Psoas muscle (tissue), 8 donors: ENCODE results near the gene KIF18A. TPM values are rescaled to one million over a fixed set of nuclear protein-coding genes. Genes with fewer than 3 reads are reported as not detected.

Source experiments
- ATAC-seq, 4 donors: fragments of 200-7000 bp; cut with Tn5 transposase; one replicate each; pipeline ENCODE4 v1.9.1; 2020; ENCODE audit warnings: moderate library complexity in 3 of 4, mild to moderate bottlenecking in 2 of 4
- DNase-seq, 2 donors: peaks; one replicate each; pipeline ENCODE4 v3.0.0-alpha.2; 2020
- H3K27ac ChIP-seq: fragments of 200-600 bp; one replicate; pipeline ENCODE4 v1.8.0; 2022
- H3K27me3 ChIP-seq, 3 donors: fragments of 200-600 bp in 1 of 3; one replicate each; pipeline versions ENCODE4 v1.6.1 to v1.8.0; 2013 to 2022; ENCODE audit warnings: low read length in 2 of 3, mild to moderate bottlenecking in 2 of 3, moderate library complexity in 1 of 3; ENCODE audit not compliant: insufficient read depth in 3 of 3
- H3K36me3 ChIP-seq, 2 donors: fragments of 200-600 bp in 1 of 2; one replicate each; pipeline versions ENCODE4 v1.6.1 to v1.8.0; 2013 to 2022; ENCODE audit warnings: low read depth in 1 of 2, mild to moderate bottlenecking in 1 of 2, moderate library complexity in 1 of 2; ENCODE audit not compliant: insufficient read depth in 1 of 2
- H3K4me1 ChIP-seq: fragments of 200-600 bp; one replicate; pipeline ENCODE4 v1.8.0; 2022
- H3K4me3 ChIP-seq: fragments of 200-600 bp; one replicate; pipeline ENCODE4 v1.8.0; 2022; ENCODE audit warnings: mild to moderate bottlenecking
- H3K9me3 ChIP-seq: fragments of 200-600 bp; one replicate; pipeline ENCODE4 v1.8.0; 2022
- CTCF ChIP-seq: fragments of 200-600 bp; IDR thresholded peaks from one replicate; pipeline ENCODE4 v1.8.0; 2022; ENCODE audit warnings: antibody characterized with exemption
- WGBS, 3 donors: extraction: QIAGEN DNeasy Blood & Tissue Kit; methylation state at CpG; one replicate each; pipeline versions ENCODE4 v1.1.6 to v1.1.7; 2013; 5-methylcytosine and 5-hydroxymethylcytosine counted together
- intact Hi-C, 2 donors: fragments of 100-400 bp; cut with DNase I; formaldehyde crosslinking; loops; one replicate each; pipeline versions ENCODE4 v1.11.0 to v1.14.2; 2022
- polyA plus RNA-seq, 3 donors: library from polyadenylated mRNA; stranded (reverse); fragments of 200-250 nt; gene quantifications; one replicate each; pipeline ENCODE4 v1.2.3, GENCODE V29; 2013
- total RNA-seq, 4 donors: library from RNA; stranded (reverse); fragmentation: NEBNext Ultra II Directional in 2 of 4; extraction: Animal tissue kit (Norgen Biotek cat#: 25700) in 2 of 4; gene quantifications; one replicate each; pipeline versions ENCODE4 v1.2.1 to v1.2.4, GENCODE V29; 2021 to 2023
- donor health status: healthy with polysubstance abuse.
- donor health status: DM: no; HTN: no; CAD: no; lungs with moderate emphysema.
- donor health status: Bipolar disorder and iron deficiency.
- donor health status: healthy.
- donor health status: DM: yes; HTN: yes; CAD: no.
- donor health status: DM: no; HTN: no; CAD: no.
- donor health status: DM: no; HTN: no; CAD: no.
- donor health status: DM: yes; HTN: yes; CAD: no.

KIF18A gene
- total and polyA plus RNA-seq, 7 donors: 0.15 to 0.53 (median 0.46) TPM; not detected in 2

DNA sequence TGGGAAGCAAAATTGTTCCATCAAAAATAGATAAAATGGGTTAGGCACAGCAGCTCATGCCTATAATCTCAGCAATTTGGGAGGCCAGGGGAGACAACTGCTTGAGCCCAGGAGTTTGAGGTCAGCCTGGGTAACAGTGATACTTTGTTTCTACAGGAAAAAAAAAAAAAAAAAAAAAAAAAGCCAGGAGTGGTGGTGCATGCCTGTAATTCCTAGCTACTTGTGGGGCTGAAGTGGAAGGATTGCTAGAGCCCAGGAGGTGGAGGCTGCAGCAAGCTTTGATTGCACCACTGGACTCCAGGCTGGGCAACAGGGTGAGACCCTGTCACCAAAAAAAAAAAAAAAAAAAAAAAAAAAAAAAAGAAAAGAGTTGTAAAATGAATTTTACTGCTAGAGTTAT, 49.6 kb downstream of the KIF18A start:
- H3K4me1 ChIP-seq: no peaks in the 10 kb centered on the region
- no peaks in the 10 kb centered on the region for H3K9me3 ChIP-seq
- intact Hi-C loops: no loop called here
- H3K27ac ChIP-seq: no peak overlapping the region
- ATAC-seq: no peak
- no peak for TF ChIP-seq CTCF
- no peaks in the 10 kb centered on the region for H3K27me3 ChIP-seq
- DNase-seq: no peak
- H3K4me3 ChIP-seq: no peak overlapping the region
- no peaks in the 10 kb centered on the region for H3K36me3 ChIP-seq

DNA sequence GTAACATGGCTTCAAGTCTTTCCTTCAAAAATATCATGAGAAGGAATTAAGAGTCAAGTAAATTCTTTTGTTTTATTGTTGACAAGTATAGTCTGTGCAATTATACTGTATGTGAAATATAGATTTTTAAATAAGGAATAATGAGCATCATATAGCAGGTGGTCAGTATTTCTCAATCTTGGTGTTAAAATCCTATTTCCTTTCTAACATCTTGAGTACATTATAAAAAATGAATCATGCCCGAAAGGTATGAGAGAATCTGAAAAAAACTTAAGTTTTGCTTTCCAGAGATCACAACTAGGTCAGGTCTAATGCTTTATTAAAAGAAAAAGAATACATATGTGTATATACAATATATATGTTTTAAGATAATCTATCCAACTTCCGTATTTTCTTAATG, 53.1 kb downstream of the KIF18A start:
- no peaks in the 10 kb centered on the region for H3K4me1 ChIP-seq
- no peaks in the 10 kb centered on the region for H3K27me3 ChIP-seq
- intact Hi-C loops: no loop called here
- no peaks in the 10 kb centered on the region for H3K9me3 ChIP-seq
- no peak overlapping the region for H3K4me3 ChIP-seq
- H3K27ac ChIP-seq: no peak overlapping the region
- DNase-seq (no peak), ATAC-seq (no peak)
- TF ChIP-seq CTCF: no peak
- WGBS, 3 donors: 94 to 98% (median 96%) methylated on average over 2 of the region's 2 CpGs
- H3K36me3 ChIP-seq: no peaks in the 10 kb centered on the region

GRCh38 chr11:28049338-28050216, 58.4 kb downstream of the KIF18A start:
- ATAC-seq (no peak), DNase-seq (no peak)
- 67 to 73% (median 68%) methylated on average over 5 of the region's 5 CpGs for WGBS, 3 donors
- Histone ChIP-seq H3K27ac (no peak overlapping the region), H3K27me3 (no peaks in the 10 kb centered on the region), H3K4me1 (no peaks in the 10 kb centered on the region), H3K4me3 (no peak overlapping the region), H3K9me3 (no peaks in the 10 kb centered on the region), H3K36me3 (no peaks in the 10 kb centered on the region)
- no peak for TF ChIP-seq CTCF
- intact Hi-C loops: no loop called here

DNA sequence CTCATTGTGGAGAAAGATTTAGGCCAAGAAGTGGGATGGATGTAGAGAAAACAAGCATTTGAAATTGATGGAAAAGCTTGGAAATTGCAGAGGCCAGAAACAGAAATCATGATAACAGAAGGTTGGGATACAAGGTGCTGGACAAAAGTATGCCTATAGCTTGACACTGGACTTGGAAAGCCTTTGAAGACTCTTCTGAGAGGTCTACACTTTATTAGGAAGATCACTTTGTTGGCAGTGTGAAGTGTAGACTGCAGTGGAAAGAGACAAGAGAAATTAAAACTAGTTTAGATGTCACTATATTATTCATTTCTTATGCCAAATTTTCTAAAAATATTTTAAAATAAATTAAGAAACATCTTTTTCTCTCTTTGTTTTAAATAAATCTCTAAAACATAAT, 59.1 kb downstream of the KIF18A start:
- no peak for DNase-seq
- no peak for ATAC-seq
- no peak for TF ChIP-seq CTCF
- H3K4me3 ChIP-seq: no peak overlapping the region
- H3K4me1 ChIP-seq: no peaks in the 10 kb centered on the region
- no peaks in the 10 kb centered on the region for H3K9me3 ChIP-seq
- H3K27me3 ChIP-seq: no peaks in the 10 kb centered on the region
- H3K27ac ChIP-seq: no peak overlapping the region
- H3K36me3 ChIP-seq: no peaks in the 10 kb centered on the region
- intact Hi-C loops: no loop called here
